GM19372 (cell line): ENCODE measurements around the gene EDAR.

Experiments
- ATAC-seq: cut with Tn5 transposase; IDR thresholded peaks from one replicate; pipeline ENCODE4 v1.9.1; 2021; ENCODE audit warnings: mild to moderate bottlenecking, low read depth, moderate library complexity; ENCODE audit not compliant: unreplicated experiment

Gene EDAR

GRCh38 chr2:108926561-108927380, 62.2 kb downstream of the EDAR start:
- no peak for ATAC-seq

- no peak for ATAC-seq
These were observed 63.3 kb downstream of the EDAR start for GRCh38 chr2:108925735-108926134.

- no peak for ATAC-seq
These were observed 63.7 kb downstream of the EDAR start for GRCh38 chr2:108925286-108925685.

- no peak for ATAC-seq
These were observed 64.3 kb downstream of the EDAR start for GRCh38 chr2:108924580-108925251.

GRCh38 chr2:108923736-108924579, 65.1 kb downstream of the EDAR start:
- ATAC-seq: no peak

GRCh38 chr2:108923019-108923700, 65.9 kb downstream of the EDAR start:
- ATAC-seq: no peak

GRCh38 chr2:108922141-108922915, 66.7 kb downstream of the EDAR start:
- ATAC-seq: no peak

GRCh38 chr2:108921096-108922030, 67.7 kb downstream of the EDAR start:
- ATAC-seq: no peak

GRCh38 chr2:108920686-108921085, 68.3 kb downstream of the EDAR start:
- ATAC-seq: no peak

- no peak for ATAC-seq
These were observed 69.2 kb downstream of the EDAR start for GRCh38 chr2:108919571-108920373.

- no peak for ATAC-seq
These were observed 70.1 kb downstream of the EDAR start for GRCh38 chr2:108918941-108919341.

- ATAC-seq: no peak
These were observed 70.7 kb downstream of the EDAR start for GRCh38 chr2:108918156-108918874.

GRCh38 chr2:108917526-108917925, 71.5 kb downstream of the EDAR start:
- ATAC-seq: no peak

GRCh38 chr2:108916796-108917421, 72.1 kb downstream of the EDAR start:
- ATAC-seq: no peak

GRCh38 chr2:108916122-108916795, 72.8 kb downstream of the EDAR start:
- no peak for ATAC-seq

- ATAC-seq: no peak
These were observed 76.5 kb downstream of the EDAR start for GRCh38 chr2:108912629-108912902.
